OCI-LY3 (cell line): ENCODE data around the gene CNTFR.

Experiments used
- CTCF ChIP-seq: fragments of 200-600, 300-600 bp; sonication (generic); IDR thresholded peaks from 2 replicates; pipeline ENCODE4 v1.5.1; 2014; ENCODE audit warnings: antibody characterized with exemption, low read length, low read depth
- EZH2phosphoT487 ChIP-seq: fragments of 200-600 bp; shearing (Covaris generic); IDR thresholded peaks from 2 replicates; pipeline ENCODE4 v1.6.1; 2018; ENCODE audit warnings: antibody characterized with exemption, mixed run types, low read depth

- TF ChIP-seq CTCF (no peak), EZH2phosphoT487 (no peak)
Observed at GRCh38 chr9:34501889-34502425, 87.6 kb downstream of the CNTFR start.
